DND-41 (cell line): ENCODE data around the gene KDELR1.

Source experiments
- ATAC-seq: fragments of 200-7000 bp; cut with Tn5 transposase; 3 replicates; pipeline ENCODE4 v1.9.1; 2021; ENCODE audit warnings: low read depth; ENCODE audit not compliant: insufficient read depth
- DNase-seq: peaks from one replicate; pipeline ENCODE4 v3.0.0-alpha.2; 2020
- H2AFZ ChIP-seq: 2 replicates; pipeline ENCODE4 v1.6.0; 2012; ENCODE audit warnings: low read depth, low read length
- H3K27ac ChIP-seq: 2 replicates; pipeline ENCODE4 v1.5.1; 2012; ENCODE audit warnings: low read length, inconsistent platforms
- H3K27me3 ChIP-seq: fragments of 200-600 bp; sonication (generic); 2 replicates; pipeline ENCODE4 v1.6.0; 2012; ENCODE audit warnings: low read length, mild to moderate bottlenecking, inconsistent platforms; ENCODE audit not compliant: insufficient read depth, poor library complexity
- H3K36me3 ChIP-seq: 2 replicates; pipeline ENCODE4 v1.5.1; 2012; ENCODE audit warnings: low read length, inconsistent platforms; ENCODE audit not compliant: insufficient read depth
- H3K4me1 ChIP-seq: 2 replicates; pipeline ENCODE4 v1.5.1; 2012; ENCODE audit warnings: mild to moderate bottlenecking, low read length; ENCODE audit not compliant: insufficient read depth
- H3K4me2 ChIP-seq: 2 replicates; pipeline ENCODE4 v1.6.0; 2012; ENCODE audit warnings: mild to moderate bottlenecking, moderate library complexity, low read length, inconsistent platforms; ENCODE audit not compliant: insufficient read depth
- H3K4me3 ChIP-seq, 2 experiments: fragments of 200-600 bp in 1 of 2; shearing (Covaris generic) in 1 of 2; 2 replicates each; pipeline ENCODE4 v1.5.1; 2012 to 2016; ENCODE audit warnings: inconsistent platforms in 2 of 2, low read length in 2 of 2, mild to moderate bottlenecking in 2 of 2, low read depth in 1 of 2, moderate library complexity in 1 of 2
- H3K79me2 ChIP-seq: 2 replicates; pipeline ENCODE4 v1.6.0; 2012; ENCODE audit warnings: low read length, inconsistent platforms; ENCODE audit not compliant: insufficient read depth
- H3K9ac ChIP-seq: 2 replicates; pipeline ENCODE4 v1.6.0; 2012; ENCODE audit warnings: low read depth, mild to moderate bottlenecking, inconsistent platforms, low read length, moderate library complexity
- H3K9me3 ChIP-seq: 2 replicates; pipeline ENCODE4 v1.5.1; 2012; ENCODE audit warnings: low read length, moderate library complexity, mild to moderate bottlenecking, inconsistent platforms; ENCODE audit not compliant: insufficient read depth, severe bottlenecking
- H4K20me1 ChIP-seq: 2 replicates; pipeline ENCODE4 v1.6.0; 2012; ENCODE audit warnings: low read length; ENCODE audit not compliant: insufficient read depth
- EZH2 ChIP-seq: IDR thresholded peaks from 3 replicates; pipeline ENCODE4 v1.6.1; 2012; ENCODE audit warnings: borderline replicate concordance, low read depth, mild to moderate bottlenecking, moderate library complexity, low read length, inconsistent platforms; ENCODE audit not compliant: severe bottlenecking
- TF ChIP-seq, protein P1 (sequence below): IDR thresholded peaks from 2 replicates; pipeline ENCODE4 v1.5.1; 2012; ENCODE audit warnings: borderline replicate concordance, low read length, moderate library complexity, mild to moderate bottlenecking; ENCODE audit not compliant: poor library complexity, severe bottlenecking; ENCODE audit errors: extremely low read depth

KDELR1 gene

DNA sequence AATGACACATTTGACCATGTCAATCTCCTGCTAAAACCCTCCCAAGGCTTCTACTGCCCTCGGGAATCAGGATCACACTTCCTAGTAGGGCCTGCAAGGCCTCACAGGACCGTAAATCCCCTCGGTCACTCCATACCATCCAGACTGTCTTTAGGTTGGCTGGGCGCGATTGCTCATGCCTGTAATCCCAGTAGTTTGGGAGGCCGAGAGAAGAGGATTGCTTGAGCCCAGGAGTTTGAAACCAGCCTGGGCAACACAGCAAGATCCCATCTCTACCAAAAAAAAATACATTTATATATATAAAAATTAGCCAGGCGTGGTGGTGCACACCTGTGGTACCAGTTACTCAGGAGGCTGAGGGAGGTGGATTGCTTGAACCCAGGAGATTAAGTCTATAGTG, 42.6 kb downstream of the KDELR1 start:
- H3K27ac ChIP-seq, result no peak overlapping the region
- H3K4me1 ChIP-seq, result no peaks in the 10 kb centered on the region
- H3K4me3 ChIP-seq, result no peak overlapping the region
- no peak for ATAC-seq
- no peak overlapping the region for H3K4me2 ChIP-seq
- no peak overlapping the region for H3K9ac ChIP-seq
- TF ChIP-seq, protein P1, sequence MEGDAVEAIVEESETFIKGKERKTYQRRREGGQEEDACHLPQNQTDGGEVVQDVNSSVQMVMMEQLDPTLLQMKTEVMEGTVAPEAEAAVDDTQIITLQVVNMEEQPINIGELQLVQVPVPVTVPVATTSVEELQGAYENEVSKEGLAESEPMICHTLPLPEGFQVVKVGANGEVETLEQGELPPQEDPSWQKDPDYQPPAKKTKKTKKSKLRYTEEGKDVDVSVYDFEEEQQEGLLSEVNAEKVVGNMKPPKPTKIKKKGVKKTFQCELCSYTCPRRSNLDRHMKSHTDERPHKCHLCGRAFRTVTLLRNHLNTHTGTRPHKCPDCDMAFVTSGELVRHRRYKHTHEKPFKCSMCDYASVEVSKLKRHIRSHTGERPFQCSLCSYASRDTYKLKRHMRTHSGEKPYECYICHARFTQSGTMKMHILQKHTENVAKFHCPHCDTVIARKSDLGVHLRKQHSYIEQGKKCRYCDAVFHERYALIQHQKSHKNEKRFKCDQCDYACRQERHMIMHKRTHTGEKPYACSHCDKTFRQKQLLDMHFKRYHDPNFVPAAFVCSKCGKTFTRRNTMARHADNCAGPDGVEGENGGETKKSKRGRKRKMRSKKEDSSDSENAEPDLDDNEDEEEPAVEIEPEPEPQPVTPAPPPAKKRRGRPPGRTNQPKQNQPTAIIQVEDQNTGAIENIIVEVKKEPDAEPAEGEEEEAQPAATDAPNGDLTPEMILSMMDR, result no peak
- no peak for TF ChIP-seq EZH2
- no peak for DNase-seq
- no peak overlapping the region for H2AFZ ChIP-seq
- H3K9me3 ChIP-seq, result no peaks in the 10 kb centered on the region
- H3K36me3 ChIP-seq, result no peaks in the 10 kb centered on the region; the same call in 1 of the 2 replicates
- no peaks in the 10 kb centered on the region for H3K27me3 ChIP-seq
- H4K20me1 ChIP-seq, result no peaks in the 10 kb centered on the region
- 0 out of 2 replicates have a peak, but pooled peaks cover 3% of the 10 kb centered on the region for H3K79me2 ChIP-seq

DNA sequence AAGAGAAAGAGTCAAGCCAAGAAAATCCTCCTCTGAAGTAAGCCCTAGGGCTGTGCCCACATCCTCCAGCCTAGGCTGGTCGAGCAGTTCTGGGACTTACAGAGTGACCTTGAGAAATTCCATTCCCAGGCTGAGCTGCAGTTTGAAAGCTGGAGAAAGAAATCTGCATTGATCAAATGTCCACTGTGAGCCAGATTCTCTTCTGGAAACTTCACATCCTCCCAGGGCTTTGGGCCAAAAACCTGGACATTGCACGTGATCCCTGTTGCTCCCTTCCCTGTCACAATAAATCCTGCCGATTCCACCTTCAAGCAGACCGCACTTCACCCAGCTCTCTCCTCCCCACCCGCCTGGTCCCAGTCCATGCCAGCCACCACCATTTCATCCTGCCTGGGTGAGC, 43.3 kb downstream of the KDELR1 start:
- Histone ChIP-seq H3K27ac (no peak overlapping the region), H2AFZ (no peak overlapping the region)

DNA sequence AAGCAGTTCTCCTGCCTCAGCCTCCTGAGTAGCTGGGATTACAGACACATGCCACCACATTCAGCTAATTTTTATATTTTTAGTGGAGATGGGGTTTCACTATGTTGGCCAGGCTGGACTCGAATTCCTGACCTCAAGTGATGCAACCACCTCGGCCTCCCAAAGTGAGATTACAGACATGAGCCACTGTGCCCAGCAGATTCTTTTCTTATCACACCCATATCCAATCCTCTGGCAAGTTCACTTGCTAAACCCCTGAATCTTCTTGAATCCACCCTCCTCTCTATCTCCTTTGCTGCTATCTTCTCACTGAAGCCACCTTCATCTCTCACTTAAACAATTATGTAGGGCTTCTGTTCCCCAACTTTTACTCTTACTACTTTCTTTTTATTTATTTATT, 45.2 kb downstream of the KDELR1 start:
- H3K9me3 ChIP-seq, result no peaks in the 10 kb centered on the region
- H3K4me2 ChIP-seq, result no peak overlapping the region
- H3K27me3 ChIP-seq, result no peaks in the 10 kb centered on the region
- ATAC-seq (no peak), DNase-seq (no peak)
- H3K4me3 ChIP-seq, result no peak overlapping the region
- H3K36me3 ChIP-seq, result peaks cover 21% of the 10 kb centered on the region
- TF ChIP-seq, protein P1, result no peak
- no peak for TF ChIP-seq EZH2
- H3K79me2 ChIP-seq, result 0 out of 2 replicates have a peak, but pooled peaks cover 3% of the 10 kb centered on the region
- no peak overlapping the region for H3K27ac ChIP-seq
- H4K20me1 ChIP-seq, result no peaks in the 10 kb centered on the region
- no peaks in the 10 kb centered on the region for H3K4me1 ChIP-seq
- H3K9ac ChIP-seq, result no peak overlapping the region
- H2AFZ ChIP-seq, result no peak overlapping the region

More for the DNA sequence above, 43.3 kb downstream of the KDELR1 start:
- no peaks in the 10 kb centered on the region for H4K20me1 ChIP-seq
- H3K27me3 ChIP-seq, result no peaks in the 10 kb centered on the region
- 0 out of 2 replicates have a peak, but pooled peaks cover 3% of the 10 kb centered on the region for H3K79me2 ChIP-seq
- no peaks in the 10 kb centered on the region for H3K4me1 ChIP-seq
- no peak overlapping the region for H3K4me3 ChIP-seq
- no peak for TF ChIP-seq EZH2
- TF ChIP-seq, protein P1, result no peak
- H3K36me3 ChIP-seq, result peaks cover 6% of the 10 kb centered on the region
- H3K4me2 ChIP-seq, result no peak overlapping the region
- DNase-seq (no peak), ATAC-seq (no peak)
- H3K9me3 ChIP-seq, result no peaks in the 10 kb centered on the region
- no peak overlapping the region for H3K9ac ChIP-seq

DNA sequence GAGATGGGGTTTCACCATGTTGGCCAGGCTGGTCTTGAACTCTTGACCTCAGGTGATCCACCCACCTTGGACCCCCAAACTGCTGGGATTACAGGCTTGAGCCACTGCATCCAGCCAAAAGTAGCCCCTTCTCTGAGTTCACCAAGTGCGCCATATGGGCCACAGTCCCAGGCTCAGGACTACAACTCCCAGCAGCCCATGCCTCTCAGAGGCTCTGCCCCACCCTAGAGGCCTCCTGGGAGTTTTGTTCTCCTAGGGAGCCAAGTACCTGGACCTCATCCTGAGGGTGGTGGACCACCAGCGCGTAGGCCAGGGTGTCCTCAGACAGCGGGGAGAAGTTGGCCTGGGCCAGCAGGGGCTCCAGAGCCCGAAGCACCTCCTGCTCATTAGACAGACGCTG, 46.5 kb downstream of the KDELR1 start:
- no peak overlapping the region for H3K4me2 ChIP-seq
- ATAC-seq (peak; percentile 58; the same call in 1 of the 3 replicates), DNase-seq (no peak)
- H4K20me1 ChIP-seq, result no peaks in the 10 kb centered on the region
- H3K9ac ChIP-seq, result no peak overlapping the region
- TF ChIP-seq EZH2, result no peak
- TF ChIP-seq, protein P1, result no peak
- H3K79me2 ChIP-seq, result 0 out of 2 replicates have a peak, but pooled peaks cover 3% of the 10 kb centered on the region
- H3K9me3 ChIP-seq, result no peaks in the 10 kb centered on the region
- H3K27me3 ChIP-seq, result no peaks in the 10 kb centered on the region
- H2AFZ ChIP-seq, result no peak overlapping the region
- no peak overlapping the region for H3K4me3 ChIP-seq
- peaks cover 27% of the 10 kb centered on the region for H3K36me3 ChIP-seq
- no peaks in the 10 kb centered on the region for H3K4me1 ChIP-seq
- no peak overlapping the region for H3K27ac ChIP-seq
